Left lobe of liver (tissue), 2 donors: ENCODE data around the gene ZSWIM1. TPM values are rescaled to one million over a fixed set of nuclear protein-coding genes. Genes with fewer than 3 reads are reported as not detected.

Experiments used
- ATAC-seq: fragments of 200-7000 bp; cut with Tn5 transposase; one replicate; pipeline ENCODE4 v1.9.1; 2020; ENCODE audit warnings: mild to moderate bottlenecking, moderate library complexity
- DNase-seq: peaks from one replicate; pipeline ENCODE4 v3.0.0-alpha.2; 2020; ENCODE audit warnings: low spot score
- total RNA-seq: library from RNA; stranded (reverse); gene quantifications from one replicate; pipeline ENCODE4 v1.2.1, GENCODE V29; 2021
- donor health status: DM: no; HTN: no; CAD: no; lungs with moderate emphysema.
- donor health status: DM: no; HTN: yes; CAD: no.

Gene ZSWIM1
- total RNA-seq, result 2.7 TPM

DNA sequence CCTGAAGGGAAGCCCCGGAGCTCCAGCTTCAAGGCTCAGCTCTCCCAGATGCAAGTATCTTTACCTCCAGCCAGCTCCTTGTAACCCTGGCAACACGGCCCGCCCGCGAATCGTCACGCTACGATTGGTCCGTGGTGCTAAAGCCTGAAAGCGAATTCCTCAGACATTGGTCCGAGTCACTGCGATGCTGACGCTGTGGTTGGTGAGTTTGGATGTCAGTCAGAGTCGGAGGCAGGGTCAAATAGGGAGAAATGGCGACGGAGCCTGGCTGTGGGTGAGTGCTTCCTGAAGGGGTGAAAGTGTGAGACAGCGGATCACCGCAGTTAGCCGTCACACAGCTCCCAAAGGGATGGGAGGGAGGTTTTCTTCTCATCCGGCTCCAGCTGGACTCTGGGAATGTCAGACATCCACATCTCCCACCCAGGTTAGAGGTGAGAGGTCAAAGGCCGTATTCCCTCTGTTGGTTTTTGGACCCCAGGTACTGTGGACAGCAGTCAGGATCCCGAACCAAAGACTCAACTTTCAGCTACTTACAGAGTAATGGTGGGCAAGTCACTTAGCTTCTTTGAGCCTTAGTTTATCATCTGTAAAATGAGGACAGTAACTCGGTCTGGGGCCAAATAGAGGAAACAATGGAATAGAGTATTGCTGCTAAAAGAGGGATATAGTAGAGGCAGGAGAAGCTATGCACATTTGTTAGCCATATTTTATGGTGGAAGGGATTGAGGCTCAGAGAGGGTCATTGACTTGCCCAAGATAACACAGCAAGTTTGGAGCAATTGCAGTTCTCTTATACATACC lies at the start of gene ZSWIM1:
Gene ZSWIM1, plus strand, starts transcription at position 240 of the 801 bp plus-strand sequence. CDS start 1,366 bp downstream, outside the sequence.
- ATAC-seq (peak; percentile 99), DNase-seq (peak; percentile 99)

GRCh38 chr20:45832619-45833018 lies 48.4 kb upstream of the ZSWIM1 start:
- ATAC-seq (no peak), DNase-seq (no peak)

DNA sequence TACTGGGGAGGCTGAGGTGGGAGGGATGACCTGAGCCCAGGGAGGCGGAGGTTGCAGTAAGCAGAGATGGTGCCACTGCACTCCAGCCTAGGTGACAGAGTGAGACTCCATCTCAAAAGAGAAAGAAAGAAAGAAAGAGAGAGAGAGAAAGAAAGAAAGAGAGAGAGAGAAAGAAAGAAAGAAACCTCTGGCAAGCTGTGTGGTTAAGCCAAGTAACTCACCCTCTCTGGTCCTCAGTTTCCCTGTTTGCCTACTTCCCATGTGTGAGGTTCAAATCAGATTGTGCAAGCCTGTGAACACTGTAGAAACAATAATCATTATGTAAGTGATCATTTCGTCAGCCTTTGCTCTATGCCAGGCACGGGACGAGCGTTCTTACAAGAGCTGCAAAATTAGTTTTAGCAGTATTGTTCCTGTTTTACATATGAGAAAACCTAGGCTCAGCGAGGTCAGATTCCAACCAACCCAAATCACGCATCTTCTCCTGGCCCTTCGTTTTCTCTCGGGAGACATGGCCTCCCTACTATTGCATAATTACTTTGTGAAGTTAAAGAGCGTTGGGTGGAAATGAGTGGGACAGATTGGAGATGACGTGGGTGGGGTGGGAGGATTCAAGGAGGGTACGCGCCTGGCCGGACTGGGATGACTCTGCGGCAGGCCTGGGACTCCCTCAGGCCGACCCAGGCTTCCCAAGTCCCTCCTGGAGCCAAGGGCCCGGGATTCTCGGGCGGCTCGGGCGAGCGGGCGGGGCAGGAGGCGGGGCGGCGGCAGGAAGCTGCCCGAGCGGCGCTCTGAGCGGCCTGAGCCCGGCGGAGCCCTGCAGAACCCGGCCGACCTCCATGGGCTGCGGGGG lies 47.8 kb upstream of the ZSWIM1 start, which contains the start of gene SNX21:
Gene SNX21, plus strand, starts transcription at position 770 of the 853 bp plus-strand sequence. CDS start 121 bp downstream, outside the sequence.
- DNase-seq (peak; percentile 78), ATAC-seq (peak; percentile 91)

- DNase-seq (peak; percentile 75), ATAC-seq (peak; percentile 87)
Measured at GRCh38 chr20:45833883-45834796, 46.9 kb upstream of the ZSWIM1 start.

DNA sequence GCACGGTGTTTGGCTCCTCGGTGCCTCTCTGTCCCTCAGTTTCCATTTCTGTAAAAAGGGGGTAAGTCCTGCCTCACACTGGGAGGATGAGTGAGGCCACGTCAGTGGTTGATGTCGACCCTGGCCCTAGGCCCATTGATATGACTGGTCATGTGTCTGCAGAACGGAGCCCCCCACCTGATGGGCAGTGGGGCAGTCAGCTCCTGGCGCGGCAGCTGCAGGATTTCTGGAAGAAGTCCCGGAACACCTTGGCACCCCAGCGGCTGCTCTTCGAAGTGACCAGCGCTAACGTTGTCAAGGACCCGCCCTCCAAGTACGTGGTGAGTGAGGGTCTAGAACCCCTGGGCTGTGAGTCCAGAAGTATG lies 46.2 kb upstream of the ZSWIM1 start:
- ATAC-seq, result no peak
- no peak for DNase-seq

DNA sequence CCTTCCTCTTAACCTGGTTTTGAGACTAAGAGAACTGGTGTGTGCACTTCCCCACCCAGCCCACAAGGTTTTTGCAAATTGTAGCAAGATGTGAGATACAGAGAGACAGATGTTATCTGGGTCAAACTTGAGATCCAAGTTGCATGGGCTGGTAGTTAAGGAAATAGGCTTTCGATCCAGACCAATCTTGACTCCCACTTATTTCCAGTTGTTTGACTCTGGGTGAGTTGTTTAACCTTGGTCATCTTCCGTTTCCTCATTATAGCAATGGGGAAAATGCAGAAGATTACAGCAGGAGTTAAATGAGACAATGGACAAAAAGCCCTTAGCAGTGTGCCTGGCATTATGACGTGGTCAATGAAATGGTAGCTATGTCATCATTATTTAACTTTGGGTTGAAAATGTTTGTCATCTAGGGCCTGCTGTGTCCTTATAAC lies 45.7 kb upstream of the ZSWIM1 start:
- DNase-seq, result no peak
- ATAC-seq, result no peak

DNA sequence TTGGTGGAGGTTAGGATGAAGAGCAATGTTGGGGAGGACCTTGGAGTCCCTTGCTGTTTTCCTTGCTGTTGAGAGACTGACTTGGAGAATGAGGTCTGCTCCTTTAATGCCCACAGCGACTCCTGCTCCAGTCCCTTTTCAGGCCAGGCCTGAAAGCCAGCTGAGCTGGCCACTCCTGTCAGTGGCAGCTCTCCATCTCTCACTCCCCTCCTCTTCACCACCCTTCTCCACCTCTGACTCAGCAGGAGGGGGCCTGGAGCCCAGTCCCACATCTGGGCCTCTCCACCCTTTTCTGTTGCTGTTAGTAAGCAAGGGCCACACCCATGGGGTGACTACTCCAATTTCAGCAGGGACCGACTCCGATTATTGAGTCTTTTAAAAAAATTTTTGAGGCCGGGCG lies 45.2 kb upstream of the ZSWIM1 start:
- ATAC-seq, result no peak
- no peak for DNase-seq

DNA sequence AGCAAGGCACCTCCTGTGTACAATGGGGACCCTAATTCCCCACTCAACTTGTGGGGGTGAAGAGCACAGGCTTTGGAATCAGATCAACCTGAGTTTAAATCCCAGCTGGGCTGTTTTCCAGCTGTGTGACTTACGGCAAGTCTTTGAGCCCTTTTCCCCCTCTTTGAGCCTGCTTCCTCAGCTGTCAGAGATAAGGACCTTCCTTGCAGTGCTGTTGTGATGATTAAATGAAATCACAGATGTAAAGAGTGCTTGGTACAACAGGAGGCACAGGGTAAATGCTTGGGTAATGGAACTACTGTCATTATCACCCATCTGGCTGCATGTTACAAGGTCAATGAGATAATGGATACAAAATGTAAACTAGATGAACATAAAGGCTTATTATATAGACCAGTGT lies 44.2 kb upstream of the ZSWIM1 start:
- DNase-seq, result no peak
- ATAC-seq, result no peak

- no peak for DNase-seq
- ATAC-seq, result peak; percentile 11
Measured at GRCh38 chr20:45840700-45841198, 40.3 kb upstream of the ZSWIM1 start.

- no peak for ATAC-seq
- no peak for DNase-seq
Measured at GRCh38 chr20:45841407-45842129, 39.5 kb upstream of the ZSWIM1 start.

- ATAC-seq, result no peak
- DNase-seq, result no peak
Measured at GRCh38 chr20:45842169-45842812, 38.7 kb upstream of the ZSWIM1 start.

DNA sequence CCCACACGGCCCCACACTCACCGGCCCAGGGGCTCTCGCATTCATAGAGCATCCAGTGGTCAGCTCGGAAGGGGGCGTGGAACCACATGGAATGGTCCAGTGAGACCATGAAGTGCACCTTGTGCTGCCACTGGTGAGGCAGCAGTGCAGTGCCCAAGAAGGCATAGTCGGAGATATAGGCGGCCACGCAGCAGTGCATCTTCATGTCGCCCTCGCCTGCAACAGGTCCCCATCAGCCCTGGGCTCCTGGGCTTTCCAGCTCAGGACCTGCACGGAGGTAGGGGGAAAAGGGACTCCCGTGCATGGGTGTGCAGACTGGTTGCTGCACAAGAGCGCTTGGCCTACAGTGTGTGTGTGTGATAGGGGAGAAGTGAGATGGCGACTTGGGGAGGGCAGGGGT lies 37.5 kb upstream of the ZSWIM1 start:
- ATAC-seq, result no peak
- no peak for DNase-seq

DNA sequence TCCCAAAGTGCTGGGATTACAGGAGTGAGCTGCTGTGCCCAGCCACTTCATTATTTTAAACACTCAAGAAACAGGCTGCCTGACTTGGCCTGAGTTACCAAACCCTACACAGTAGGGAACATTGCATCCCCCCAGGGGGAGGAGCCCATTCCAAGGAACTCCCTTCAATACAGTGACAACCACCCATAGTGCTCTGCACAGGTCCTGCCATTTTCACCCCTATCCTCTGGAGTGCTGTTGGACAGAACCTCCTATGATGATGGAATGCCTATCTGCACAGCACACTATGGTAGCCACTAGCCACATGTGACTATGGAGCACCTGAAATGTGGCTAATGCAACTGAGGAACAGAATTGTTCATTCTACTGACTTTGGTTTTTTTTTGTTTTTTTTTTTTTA lies 35.6 kb upstream of the ZSWIM1 start:
- DNase-seq (no peak), ATAC-seq (no peak)

DNA sequence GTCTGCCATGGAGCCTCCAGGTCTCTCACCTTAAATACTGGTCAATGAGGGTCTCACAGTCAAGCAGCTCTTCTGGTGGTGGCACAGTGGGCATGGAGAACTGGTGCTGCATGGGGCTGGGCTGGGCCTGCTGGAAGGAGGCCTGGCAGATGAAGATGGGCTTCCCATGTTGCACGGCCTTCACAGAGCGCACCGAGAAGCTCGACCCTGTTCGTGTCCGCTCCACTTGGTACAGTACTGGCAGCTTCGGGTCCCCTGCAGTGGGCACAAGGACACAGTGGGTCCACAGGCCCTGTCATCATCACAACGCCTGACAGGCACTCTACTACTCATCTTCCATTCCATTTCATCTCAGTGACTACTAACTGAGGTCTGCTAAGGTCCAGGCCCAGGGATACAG lies 32.6 kb upstream of the ZSWIM1 start:
- DNase-seq, result no peak
- no peak for ATAC-seq

GRCh38 chr20:45848969-45849582 lies 32.0 kb upstream of the ZSWIM1 start:
- no peak for DNase-seq
- ATAC-seq, result no peak

DNA sequence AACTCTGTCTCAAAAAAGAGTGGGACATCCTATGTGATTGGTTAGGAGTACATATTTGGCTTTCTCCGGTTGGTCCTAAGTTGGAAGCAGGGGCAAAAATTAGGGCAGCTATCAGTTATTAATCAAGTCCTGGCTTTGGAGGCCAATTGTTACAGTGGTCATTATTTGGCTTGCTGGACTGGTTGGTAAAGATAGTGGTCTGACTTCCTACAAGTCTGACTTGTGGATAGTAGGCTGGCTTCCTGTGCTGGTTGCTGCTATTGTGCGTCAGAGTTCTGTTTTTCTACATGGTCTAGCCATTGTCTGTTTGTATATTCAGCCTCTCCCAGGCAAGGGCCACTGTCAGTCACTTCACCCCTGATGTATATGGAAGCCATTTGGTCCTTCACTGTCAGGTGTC lies 30.8 kb upstream of the ZSWIM1 start:
- no peak for ATAC-seq
- no peak for DNase-seq

DNA sequence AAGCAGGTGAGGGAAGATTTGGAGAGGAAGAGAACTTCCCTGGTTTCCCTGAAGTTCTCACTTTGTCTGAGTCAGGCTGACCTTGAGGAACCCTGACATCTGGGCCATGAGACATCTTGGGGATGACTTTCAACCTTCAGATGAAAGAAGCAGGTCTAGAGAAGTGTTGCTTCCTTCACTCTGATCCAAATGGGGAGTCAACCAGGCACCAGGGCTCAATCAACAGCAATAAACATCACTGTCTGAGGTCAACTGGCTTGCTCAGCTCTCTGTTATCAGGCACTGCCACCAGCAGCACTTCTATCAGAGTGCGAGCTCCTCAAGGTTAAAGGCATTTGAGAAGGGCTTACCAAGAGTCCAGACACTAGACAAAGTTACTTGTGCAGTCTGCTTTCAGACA lies 30.1 kb upstream of the ZSWIM1 start:
- no peak for ATAC-seq
- no peak for DNase-seq

- ATAC-seq (no peak), DNase-seq (no peak)
Measured at GRCh38 chr20:45851501-45851900, 29.5 kb upstream of the ZSWIM1 start.

DNA sequence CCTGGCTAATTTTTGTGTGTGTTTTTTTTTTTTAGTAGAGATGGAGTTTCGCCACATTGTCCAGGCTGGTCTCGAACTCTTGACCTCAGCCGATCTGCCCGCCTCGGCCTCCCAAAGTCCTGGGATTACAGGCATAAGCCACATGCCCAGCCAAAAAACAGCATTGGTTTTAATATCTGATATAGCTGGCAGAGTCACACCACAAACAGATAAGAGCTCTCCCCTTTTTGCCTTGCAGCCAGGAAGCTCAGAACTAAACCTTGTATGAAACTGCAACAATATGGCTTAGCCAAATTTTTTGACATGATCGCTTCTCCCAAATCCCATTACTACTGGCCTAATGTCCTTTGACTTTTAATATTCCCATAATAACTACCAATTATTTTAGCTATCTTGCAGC lies 28.7 kb upstream of the ZSWIM1 start:
- ATAC-seq, result no peak
- DNase-seq, result no peak
